ENCODE results near the gene CDYL2. TPM values are rescaled to one million over a fixed set of nuclear protein-coding genes. Genes with fewer than 3 reads are reported as not detected.

Gene CDYL2
- total and polyA plus RNA-seq, 7 donors, result 1.2 to 8.8 (median 2.5) TPM

DNA sequence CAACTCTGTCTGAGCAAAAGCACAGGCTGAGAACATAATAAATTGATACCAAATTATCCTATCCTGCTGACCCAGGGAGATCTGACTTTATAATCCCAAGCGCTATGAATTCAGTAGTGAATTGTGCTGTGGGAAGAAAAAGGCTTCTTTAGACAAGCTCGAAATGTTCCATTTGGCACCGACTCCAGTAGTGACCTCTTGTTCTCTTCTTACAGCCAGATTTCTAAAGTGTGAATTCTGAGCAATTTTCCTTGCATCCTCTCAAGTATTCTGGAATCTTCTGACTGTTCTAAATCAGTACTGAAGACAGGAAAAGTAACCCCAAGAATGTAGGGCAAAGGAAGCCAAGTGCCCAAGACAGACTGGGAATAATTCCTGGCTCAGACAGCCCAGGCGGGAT lies 58.2 kb downstream of the CDYL2 start:
- intact Hi-C loops (cut with DNase I), result no loop called here

DNA sequence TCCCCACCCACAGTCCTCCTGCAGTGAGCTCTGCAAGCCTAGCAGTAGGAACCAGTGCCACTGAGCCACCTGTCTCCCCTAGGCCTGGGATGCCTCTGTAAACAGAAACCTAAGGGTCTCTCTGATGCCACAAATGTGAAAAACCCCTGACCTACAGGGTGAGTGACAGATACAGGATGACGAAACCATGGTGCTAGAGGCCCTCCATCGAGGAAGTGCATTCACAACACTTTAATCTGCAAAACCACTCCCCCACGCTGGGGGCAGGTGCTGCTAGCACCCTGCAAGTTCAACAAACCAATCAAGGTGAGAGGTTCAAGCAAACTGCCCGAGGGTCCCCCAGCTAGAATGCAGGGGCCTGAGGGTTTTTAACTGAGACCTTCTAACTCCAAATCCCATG lies 59.5 kb downstream of the CDYL2 start:
- 63 to 71% methylated on average over 4 of the region's 4 CpGs for WGBS, 2 donors
- DNase-seq, result no peak
- no peak overlapping the region for H3K27ac ChIP-seq
- TF ChIP-seq, protein P1, sequence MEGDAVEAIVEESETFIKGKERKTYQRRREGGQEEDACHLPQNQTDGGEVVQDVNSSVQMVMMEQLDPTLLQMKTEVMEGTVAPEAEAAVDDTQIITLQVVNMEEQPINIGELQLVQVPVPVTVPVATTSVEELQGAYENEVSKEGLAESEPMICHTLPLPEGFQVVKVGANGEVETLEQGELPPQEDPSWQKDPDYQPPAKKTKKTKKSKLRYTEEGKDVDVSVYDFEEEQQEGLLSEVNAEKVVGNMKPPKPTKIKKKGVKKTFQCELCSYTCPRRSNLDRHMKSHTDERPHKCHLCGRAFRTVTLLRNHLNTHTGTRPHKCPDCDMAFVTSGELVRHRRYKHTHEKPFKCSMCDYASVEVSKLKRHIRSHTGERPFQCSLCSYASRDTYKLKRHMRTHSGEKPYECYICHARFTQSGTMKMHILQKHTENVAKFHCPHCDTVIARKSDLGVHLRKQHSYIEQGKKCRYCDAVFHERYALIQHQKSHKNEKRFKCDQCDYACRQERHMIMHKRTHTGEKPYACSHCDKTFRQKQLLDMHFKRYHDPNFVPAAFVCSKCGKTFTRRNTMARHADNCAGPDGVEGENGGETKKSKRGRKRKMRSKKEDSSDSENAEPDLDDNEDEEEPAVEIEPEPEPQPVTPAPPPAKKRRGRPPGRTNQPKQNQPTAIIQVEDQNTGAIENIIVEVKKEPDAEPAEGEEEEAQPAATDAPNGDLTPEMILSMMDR (IDR thresholded peaks at IDR 0.05), result no peak
- no peak for TF ChIP-seq POLR2A (IDR thresholded peaks at IDR 0.05)
- TF ChIP-seq EP300 (IDR thresholded peaks at IDR 0.05), result no peak
- no peak for TF ChIP-seq POLR2AphosphoS5 (IDR thresholded peaks at IDR 0.05)
- intact Hi-C loops (cut with DNase I), result no loop called here
- no peaks in the 10 kb centered on the region for H3K4me1 ChIP-seq
- peaks cover 0 to 7% (median 0%) of the 10 kb centered on the region in 4 donors for H3K9me3 ChIP-seq
- no peaks in the 10 kb centered on the region for H3K27me3 ChIP-seq
- H3K4me3 ChIP-seq, result no peak overlapping the region
- H3K36me3 ChIP-seq, result no peaks in the 10 kb centered on the region

More for the DNA sequence above, 58.2 kb downstream of the CDYL2 start:
- H3K27me3 ChIP-seq, result no peaks in the 10 kb centered on the region
- no peak overlapping the region for H3K27ac ChIP-seq
- WGBS, 2 donors, result 86 to 92% methylated on average over 4 of the region's 4 CpGs
- DNase-seq, result no peak
- peaks cover 0 to 4% (median 0%) of the 10 kb centered on the region in 4 donors for H3K4me1 ChIP-seq
- no peaks in the 10 kb centered on the region for H3K36me3 ChIP-seq
- no peak overlapping the region for H3K4me3 ChIP-seq
- no peaks in the 10 kb centered on the region for H3K9me3 ChIP-seq
- TF ChIP-seq POLR2A (IDR thresholded peaks at IDR 0.05) (no peak), POLR2AphosphoS5 (IDR thresholded peaks at IDR 0.05) (no peak), EP300 (IDR thresholded peaks at IDR 0.05) (no peak)
- TF ChIP-seq, protein P1 (IDR thresholded peaks at IDR 0.05), result no peak

DNA sequence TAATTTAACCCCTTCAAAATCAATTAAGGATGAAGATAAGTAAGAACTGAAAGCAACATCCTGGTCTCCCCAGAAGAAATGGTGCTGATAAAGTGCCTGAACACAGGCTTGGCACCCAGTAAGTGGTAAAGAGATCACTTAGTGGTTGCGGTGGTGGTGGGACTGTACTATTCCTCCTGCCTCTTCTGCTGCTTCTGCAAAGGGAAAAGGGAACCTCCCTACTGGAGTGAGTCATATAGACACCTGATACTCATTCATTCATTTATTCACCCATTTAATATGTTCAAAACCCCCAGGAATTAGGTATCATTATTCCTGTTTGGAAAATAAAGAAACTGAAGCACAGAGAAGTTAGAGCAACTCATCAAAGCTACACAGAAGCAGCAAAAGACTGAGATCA lies 60.6 kb downstream of the CDYL2 start:
- Histone ChIP-seq H3K27ac (no peak overlapping the region), H3K4me1 (no peaks in the 10 kb centered on the region), H3K9me3 (peaks cover 0 to 10% (median 0%) of the 10 kb centered on the region in 4 donors), H3K4me3 (no peak overlapping the region), H3K27me3 (no peaks in the 10 kb centered on the region), H3K36me3 (no peaks in the 10 kb centered on the region)
- TF ChIP-seq EP300 (IDR thresholded peaks at IDR 0.05) (no peak), POLR2AphosphoS5 (IDR thresholded peaks at IDR 0.05) (no peak), POLR2A (IDR thresholded peaks at IDR 0.05) (no peak)
- TF ChIP-seq, protein P1 (IDR thresholded peaks at IDR 0.05), result no peak
- DNase-seq, result no peak
- intact Hi-C loops (cut with DNase I), result no loop called here
- WGBS, 2 donors, result 91% methylated on average over 1 of the region's 1 CpG

DNA sequence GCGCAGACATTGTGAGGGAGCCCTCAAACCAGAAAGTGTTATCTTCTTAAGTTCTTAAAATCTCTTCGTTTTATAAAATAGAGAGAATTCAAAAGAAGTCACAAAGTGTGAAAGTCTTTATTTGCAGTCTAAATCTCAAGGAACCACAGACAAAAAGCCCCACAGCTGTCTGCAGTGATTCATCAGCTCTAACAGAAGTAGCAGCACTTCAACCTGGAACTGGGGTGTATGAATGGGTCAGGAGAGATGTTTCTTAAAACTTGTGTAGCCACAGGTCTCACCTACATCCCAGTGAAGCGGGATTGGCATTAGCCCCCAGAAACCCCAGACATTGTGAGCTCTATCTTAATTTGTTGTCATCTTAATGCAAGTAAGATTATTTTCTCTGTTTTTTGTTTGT lies 61.1 kb downstream of the CDYL2 start:
- H3K4me3 ChIP-seq, result no peak overlapping the region
- H3K27ac ChIP-seq, result no peak overlapping the region
- H3K27me3 ChIP-seq, result no peaks in the 10 kb centered on the region
- no peak for DNase-seq
- H3K36me3 ChIP-seq, result no peaks in the 10 kb centered on the region
- peaks cover 0 to 10% (median 0%) of the 10 kb centered on the region in 4 donors for H3K9me3 ChIP-seq
- intact Hi-C loops (cut with DNase I), result no loop called here
- no peaks in the 10 kb centered on the region for H3K4me1 ChIP-seq
- no peak for TF ChIP-seq POLR2A (IDR thresholded peaks at IDR 0.05)
- no peak for TF ChIP-seq EP300 (IDR thresholded peaks at IDR 0.05)
- no peak for TF ChIP-seq POLR2AphosphoS5 (IDR thresholded peaks at IDR 0.05)
- TF ChIP-seq, protein P1 (IDR thresholded peaks at IDR 0.05), result no peak
- 83 to 95% methylated on average over 3 of the region's 3 CpGs for WGBS, 2 donors

DNA sequence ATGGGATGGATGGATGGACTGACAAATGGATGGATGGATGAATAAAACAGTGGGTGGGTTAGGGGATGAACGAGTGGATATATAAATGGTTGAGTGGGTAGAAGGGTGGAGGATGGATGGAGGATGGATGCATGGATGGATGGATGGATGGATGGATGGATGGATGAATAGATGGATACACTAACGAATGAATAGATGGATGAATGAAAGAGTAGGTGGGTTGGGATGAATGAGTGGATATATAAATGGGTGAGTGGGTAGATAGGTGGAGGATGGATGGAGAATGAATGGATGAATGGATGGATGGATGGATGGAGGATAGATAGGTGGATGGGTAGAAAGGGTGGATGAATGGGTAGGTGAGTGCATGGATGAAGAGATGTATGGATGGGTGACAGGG lies 62.1 kb downstream of the CDYL2 start:
- DNase-seq, result no peak
- Histone ChIP-seq H3K27ac (no peak overlapping the region), H3K9me3 (peaks cover 0 to 10% (median 0%) of the 10 kb centered on the region in 4 donors), H3K36me3 (no peaks in the 10 kb centered on the region), H3K4me1 (no peaks in the 10 kb centered on the region), H3K4me3 (no peak overlapping the region), H3K27me3 (no peaks in the 10 kb centered on the region)
- no peak for TF ChIP-seq POLR2AphosphoS5 (IDR thresholded peaks at IDR 0.05)
- no peak for TF ChIP-seq EP300 (IDR thresholded peaks at IDR 0.05)
- TF ChIP-seq, protein P1 (IDR thresholded peaks at IDR 0.05), result no peak
- no peak for TF ChIP-seq POLR2A (IDR thresholded peaks at IDR 0.05)
- WGBS, 2 donors, result 90% methylated on average over 2 of the region's 2 CpGs
- intact Hi-C loops (cut with DNase I), result no loop called here
